OCI-LY3 (cell line): ENCODE data around the gene NOLC1.

Experiments used
- EZH2phosphoT487 ChIP-seq: fragments of 200-600 bp; shearing (Covaris generic); IDR thresholded peaks from 2 replicates; pipeline ENCODE4 v1.6.1; 2018; ENCODE audit warnings: antibody characterized with exemption, mixed run types, low read depth
- TF ChIP-seq, protein P1 (sequence below): fragments of 200-600, 300-600 bp; sonication (generic); IDR thresholded peaks from 2 replicates; pipeline ENCODE4 v1.5.1; 2014; ENCODE audit warnings: antibody characterized with exemption, low read length, low read depth

DNA sequence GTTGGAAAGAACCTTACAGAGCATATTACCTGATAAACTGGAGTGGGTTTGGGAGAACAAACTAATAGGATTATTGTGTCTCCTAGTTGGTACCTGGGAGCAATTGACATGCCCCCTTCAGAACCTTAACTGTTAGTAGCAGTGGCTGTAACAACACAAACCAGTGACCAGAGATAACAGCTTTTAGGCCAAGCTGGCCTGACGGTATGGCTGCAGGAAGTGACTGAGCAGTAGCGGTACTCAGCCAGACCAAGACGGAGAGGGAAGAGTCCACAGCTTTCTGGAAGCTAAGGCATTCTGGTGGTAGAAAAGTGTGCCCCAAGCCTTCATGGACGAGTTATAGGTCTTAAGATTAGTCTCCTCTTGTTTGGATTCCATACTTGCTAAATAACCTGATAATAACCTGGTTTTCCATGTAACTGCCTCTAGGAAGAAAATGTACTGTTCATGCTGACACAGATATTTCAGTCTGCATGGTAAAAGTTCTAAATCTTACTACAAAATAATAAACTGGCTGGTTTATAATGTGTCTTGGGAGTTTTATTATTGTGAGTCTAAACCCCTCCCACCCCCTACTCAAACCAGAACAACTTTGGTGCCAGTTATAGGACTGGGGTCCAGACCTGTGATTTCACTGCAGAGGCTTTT, 11.3 kb downstream of the NOLC1 start:
- TF ChIP-seq, protein P1, sequence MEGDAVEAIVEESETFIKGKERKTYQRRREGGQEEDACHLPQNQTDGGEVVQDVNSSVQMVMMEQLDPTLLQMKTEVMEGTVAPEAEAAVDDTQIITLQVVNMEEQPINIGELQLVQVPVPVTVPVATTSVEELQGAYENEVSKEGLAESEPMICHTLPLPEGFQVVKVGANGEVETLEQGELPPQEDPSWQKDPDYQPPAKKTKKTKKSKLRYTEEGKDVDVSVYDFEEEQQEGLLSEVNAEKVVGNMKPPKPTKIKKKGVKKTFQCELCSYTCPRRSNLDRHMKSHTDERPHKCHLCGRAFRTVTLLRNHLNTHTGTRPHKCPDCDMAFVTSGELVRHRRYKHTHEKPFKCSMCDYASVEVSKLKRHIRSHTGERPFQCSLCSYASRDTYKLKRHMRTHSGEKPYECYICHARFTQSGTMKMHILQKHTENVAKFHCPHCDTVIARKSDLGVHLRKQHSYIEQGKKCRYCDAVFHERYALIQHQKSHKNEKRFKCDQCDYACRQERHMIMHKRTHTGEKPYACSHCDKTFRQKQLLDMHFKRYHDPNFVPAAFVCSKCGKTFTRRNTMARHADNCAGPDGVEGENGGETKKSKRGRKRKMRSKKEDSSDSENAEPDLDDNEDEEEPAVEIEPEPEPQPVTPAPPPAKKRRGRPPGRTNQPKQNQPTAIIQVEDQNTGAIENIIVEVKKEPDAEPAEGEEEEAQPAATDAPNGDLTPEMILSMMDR, result no peak
- no peak for TF ChIP-seq EZH2phosphoT487
